NB4 (cell line): ENCODE measurements around the gene PDE8A.

ENCODE experiments used
- CTCF ChIP-seq: IDR thresholded peaks from one replicate; pipeline ENCODE4 v1.5.1; 2012; ENCODE audit warnings: low read depth, low read length
- MYC ChIP-seq: IDR thresholded peaks from 2 replicates; pipeline ENCODE4 v1.6.1; 2011; ENCODE audit warnings: low read depth, low read length
- POLR2A ChIP-seq: IDR thresholded peaks from 2 replicates; pipeline ENCODE4 v1.6.1; 2011; ENCODE audit warnings: mild to moderate bottlenecking; ENCODE audit not compliant: insufficient read length; ENCODE audit errors: extremely low read depth

- TF ChIP-seq POLR2A (no peak), CTCF (no peak), MYC (no peak)
These were observed 170.2 kb downstream of the PDE8A start for GRCh38 chr15:85151861-85152260.
